ENCODE measurements around the gene PHF10. TPM values are rescaled to one million over a fixed set of nuclear protein-coding genes. Genes with fewer than 3 reads are reported as not detected.

The PHF10 gene
- total and polyA plus RNA-seq, 2 donors (not counting 3 experiments of a cell fraction or from before 2014, with no cell fraction given) = 19.1 to 62.4 TPM

GRCh38 chr6:169723200-169723909 lies 945 bp downstream of the PHF10 start:
- FAIRE-seq (peak; percentile 49), DNase-seq (ENCODE audit: low read depth, low spot score) (peak; percentile 72)
- intact Hi-C loops (cut with micrococcal nuclease) (loop anchor here (1.0 to 10.0 kb wide), 3 partner anchors 21 to 769 kb away; partner anchors contain the start of genes C6orf120 and WDR27), dilution Hi-C loops (cut with MboI; ENCODE audit: extremely low pct_ligation_motif_present, low sequenced_read_pairs) (no loop called here)
- H3K4me1 ChIP-seq (ENCODE audit: control insufficient read depth, extremely low read depth, insufficient read depth, low read length) = peaks cover 30% of the 10 kb centered on the region
- peak overlapping the region; percentile 49 for H3K4me2 ChIP-seq (ENCODE audit: insufficient read depth, low read length)
- H3K36me3 ChIP-seq (ENCODE audit: control insufficient read depth in 2 of 2, extremely low read depth in 1 of 2, insufficient read depth in 2 of 2, low read length in 2 of 2) = no peaks in the 10 kb centered on the region
- CTCF ChIA-PET = interaction anchor here (0.6 to 3.3 kb wide), 3 partner anchors 14 to 510 kb away, joined by 3 to 18 read pairs (median 3); no protein-coding TSS in a partner anchor
- no peak for TF ChIP-seq FOS (IDR thresholded peaks at IDR 0.05; ENCODE audit: borderline replicate concordance, insufficient read depth, low read length)
- TF ChIP-seq POLR2AphosphoS5 (IDR thresholded peaks at IDR 0.05; ENCODE audit: insufficient read depth, low read depth, low read length) = peak; percentile 24
- TF ChIP-seq MAX (IDR thresholded peaks at IDR 0.05; ENCODE audit: insufficient read depth, insufficient read length) = no peak
- POLR2A ChIA-PET = no interaction called here
- H3K9me3 ChIP-seq (replicated peaks; ENCODE audit: control insufficient read depth, insufficient read depth, low read length) = no peaks in the 10 kb centered on the region
- BruUV-seq (replicated peaks) = TSS peak; percentile 81
- H3K27ac ChIP-seq (ENCODE audit: insufficient read depth, low read depth, low read length) = peak overlapping the region; percentile 77
- H4K20me1 ChIP-seq (replicated peaks; ENCODE audit: control insufficient read depth, extremely low read depth, insufficient read depth, low read length) = no peaks in the 10 kb centered on the region
- H3K9me1 ChIP-seq (replicated peaks; ENCODE audit: control insufficient read depth, extremely low read depth, insufficient read depth, low read length) = no peaks in the 10 kb centered on the region
- peak overlapping the region; percentile 70 for H3K9ac ChIP-seq (replicated peaks; ENCODE audit: extremely low read depth, insufficient read depth, low read length)
- peak overlapping the region; percentile 25 to 95 (median 71) for H3K4me3 ChIP-seq (replicated peaks in 1 of 3; ENCODE audit: insufficient read depth in 1 of 3, low read depth in 1 of 3, low read length in 3 of 3)
- no peaks in the 10 kb centered on the region for H3K27me3 ChIP-seq (ENCODE audit: control insufficient read depth in 2 of 2, insufficient read depth in 2 of 2, low read length in 2 of 2)
- peaks cover 38% of the 10 kb centered on the region for H3K79me2 ChIP-seq (ENCODE audit: control insufficient read depth, insufficient read depth, low read length)
- H2AFZ ChIP-seq (ENCODE audit: low read depth, low read length) = no peak overlapping the region

DNA sequence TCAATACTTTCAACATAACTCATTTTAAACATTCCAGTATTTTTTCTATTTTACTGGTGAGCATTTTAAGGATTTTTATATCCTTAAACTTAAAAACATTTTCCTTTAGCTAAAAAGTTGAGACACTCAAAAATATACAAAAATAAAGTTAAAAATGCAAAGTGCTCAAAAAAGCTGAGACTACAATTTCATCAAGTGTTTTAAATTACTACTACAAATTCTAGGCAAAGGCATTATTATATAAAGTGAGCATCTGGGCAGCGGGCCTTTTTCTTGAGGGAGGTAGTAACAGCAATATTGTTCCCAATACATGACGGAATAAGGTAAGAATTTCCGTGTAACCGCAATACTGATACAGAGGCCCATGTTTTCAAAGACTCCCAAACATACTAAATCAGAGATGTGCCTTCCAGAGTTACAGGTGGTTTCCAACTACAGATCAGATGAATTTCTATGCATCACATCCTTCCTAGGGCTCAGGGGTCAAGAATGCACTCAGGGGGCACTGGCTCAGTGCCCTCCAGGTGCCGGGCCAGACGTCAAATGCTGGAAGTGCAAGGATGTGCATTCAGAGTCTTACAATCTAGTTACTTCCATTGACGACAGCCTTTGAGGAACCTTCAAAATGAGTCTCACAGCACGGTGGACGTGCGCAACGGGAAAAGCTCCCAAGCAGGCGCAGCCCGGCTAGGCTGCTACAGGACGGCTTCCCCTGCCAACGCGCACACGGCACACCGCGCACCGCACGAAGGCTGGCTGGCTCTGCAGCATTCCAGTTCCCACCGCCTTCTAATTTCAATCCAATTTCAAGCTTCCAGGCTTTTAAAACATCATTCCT lies 1.7 kb downstream of the PHF10 start:
- TSS peak; percentile 31 for BruUV-seq (replicated peaks)
- Histone ChIP-seq H3K9me3 (replicated peaks; ENCODE audit: control insufficient read depth, insufficient read depth, low read length) (no peaks in the 10 kb centered on the region), H3K4me1 (ENCODE audit: control insufficient read depth, extremely low read depth, insufficient read depth, low read length) (peaks cover 25% of the 10 kb centered on the region), H3K9ac (replicated peaks; ENCODE audit: extremely low read depth, insufficient read depth, low read length) (peak overlapping the region; percentile 70), H3K4me2 (ENCODE audit: insufficient read depth, low read length) (peak overlapping the region; percentile 49), H3K79me2 (ENCODE audit: control insufficient read depth, insufficient read depth, low read length) (peaks cover 40% of the 10 kb centered on the region), H3K27ac (ENCODE audit: insufficient read depth, low read depth, low read length) (peak overlapping the region; percentile 77), H3K9me1 (replicated peaks; ENCODE audit: control insufficient read depth, extremely low read depth, insufficient read depth, low read length) (no peaks in the 10 kb centered on the region), H3K27me3 (ENCODE audit: control insufficient read depth in 2 of 2, insufficient read depth in 2 of 2, low read length in 2 of 2) (no peaks in the 10 kb centered on the region), H3K4me3 (replicated peaks in 1 of 3; ENCODE audit: insufficient read depth in 1 of 3, low read depth in 1 of 3, low read length in 3 of 3) (peak overlapping the region; percentile 25 to 95 (median 71)), H3K36me3 (ENCODE audit: control insufficient read depth in 2 of 2, extremely low read depth in 1 of 2, insufficient read depth in 2 of 2, low read length in 2 of 2) (no peaks in the 10 kb centered on the region), H4K20me1 (replicated peaks; ENCODE audit: control insufficient read depth, extremely low read depth, insufficient read depth, low read length) (no peaks in the 10 kb centered on the region), H2AFZ (ENCODE audit: low read depth, low read length) (no peak overlapping the region)
- dilution Hi-C loops (cut with MboI; ENCODE audit: extremely low pct_ligation_motif_present, low sequenced_read_pairs) (no loop called here), intact Hi-C loops (cut with micrococcal nuclease) (loop anchor here (1.0 to 10.0 kb wide), 4 partner anchors 20 to 768 kb away; partner anchors contain the start of genes C6orf120 and WDR27)
- ChIA-PET POLR2A (no interaction called here), CTCF (interaction anchor here (1.0 to 3.3 kb wide), 6 partner anchors 14 to 794 kb away, joined by 3 to 18 read pairs (median 4); no protein-coding TSS in a partner anchor)
- TF ChIP-seq, protein P1, sequence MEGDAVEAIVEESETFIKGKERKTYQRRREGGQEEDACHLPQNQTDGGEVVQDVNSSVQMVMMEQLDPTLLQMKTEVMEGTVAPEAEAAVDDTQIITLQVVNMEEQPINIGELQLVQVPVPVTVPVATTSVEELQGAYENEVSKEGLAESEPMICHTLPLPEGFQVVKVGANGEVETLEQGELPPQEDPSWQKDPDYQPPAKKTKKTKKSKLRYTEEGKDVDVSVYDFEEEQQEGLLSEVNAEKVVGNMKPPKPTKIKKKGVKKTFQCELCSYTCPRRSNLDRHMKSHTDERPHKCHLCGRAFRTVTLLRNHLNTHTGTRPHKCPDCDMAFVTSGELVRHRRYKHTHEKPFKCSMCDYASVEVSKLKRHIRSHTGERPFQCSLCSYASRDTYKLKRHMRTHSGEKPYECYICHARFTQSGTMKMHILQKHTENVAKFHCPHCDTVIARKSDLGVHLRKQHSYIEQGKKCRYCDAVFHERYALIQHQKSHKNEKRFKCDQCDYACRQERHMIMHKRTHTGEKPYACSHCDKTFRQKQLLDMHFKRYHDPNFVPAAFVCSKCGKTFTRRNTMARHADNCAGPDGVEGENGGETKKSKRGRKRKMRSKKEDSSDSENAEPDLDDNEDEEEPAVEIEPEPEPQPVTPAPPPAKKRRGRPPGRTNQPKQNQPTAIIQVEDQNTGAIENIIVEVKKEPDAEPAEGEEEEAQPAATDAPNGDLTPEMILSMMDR (IDR thresholded peaks at IDR 0.05; ENCODE audit: extremely low read depth in 1 of 2, insufficient read depth in 1 of 2, low read depth in 1 of 2, low read length in 2 of 2) = no peak
- TF ChIP-seq MAX (IDR thresholded peaks at IDR 0.05; ENCODE audit: insufficient read depth, insufficient read length) (no peak), GATA2 (IDR thresholded peaks at IDR 0.05; ENCODE audit: insufficient read depth, insufficient read length, low read depth, low read length) (peak; percentile 83), POLR2AphosphoS5 (IDR thresholded peaks at IDR 0.05; ENCODE audit: insufficient read depth, low read depth, low read length) (peak; percentile 68), FOS (IDR thresholded peaks at IDR 0.05; ENCODE audit: borderline replicate concordance, insufficient read depth, low read length) (peak; percentile 66), MYC (IDR thresholded peaks at IDR 0.05; ENCODE audit: low read depth, low read length) (no peak), POLR2A (IDR thresholded peaks at IDR 0.05; ENCODE audit: low read depth, low read length) (no peak), JUN (IDR thresholded peaks at IDR 0.05; ENCODE audit: borderline replicate concordance, insufficient read depth, insufficient read length, low read depth) (peak; percentile 71), EZH2 (IDR thresholded peaks at IDR 0.05; ENCODE audit: borderline replicate concordance, low read depth, low read length, severe bottlenecking) (no peak)
- FAIRE-seq (peak; percentile 89), DNase-seq (ENCODE audit: low read depth, low spot score) (peak; percentile 88)
